Measurements from ENCODE around the gene HCN1. TPM values are rescaled to one million over a fixed set of nuclear protein-coding genes. Genes with fewer than 3 reads are reported as not detected.

Gene HCN1
- total and polyA plus RNA-seq, 2 of the 8 experiments (the other 6 are each of a cell fraction or from before 2014, with no cell fraction given): 1.1 to 6.7 TPM

DNA sequence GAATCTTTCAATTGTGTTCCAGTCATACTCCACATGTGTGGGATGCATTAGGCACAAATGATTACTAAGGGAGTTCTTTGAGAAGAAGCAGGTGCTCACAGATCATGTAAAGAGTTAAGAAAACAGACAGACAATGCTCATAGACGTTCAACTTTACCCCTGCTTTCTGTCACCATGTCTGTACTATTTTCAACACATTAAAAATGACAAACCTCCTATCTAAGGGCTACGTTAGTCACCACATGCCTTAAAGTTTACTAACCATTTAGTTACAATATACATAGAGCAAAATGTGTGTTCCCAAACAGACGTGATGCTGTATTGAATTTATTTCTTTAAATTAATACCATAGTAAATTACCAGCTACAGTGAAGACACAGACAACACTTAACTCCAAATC, 435.9 kb downstream of the HCN1 start:
- H3K4me1 ChIP-seq (replicated peaks in 1 of 4; ENCODE audit: control insufficient read depth in 3 of 4, insufficient read depth in 4 of 4, low read length in 3 of 4): peaks cover 0 to 2% (median 0%) of the 10 kb centered on the region in 4 experiments; a peak in 1 of 7 replicates
- WGBS, 2 experiments (ENCODE audit: extremely low coverage in 1 of 2, insufficient coverage in 1 of 2, insufficient read length in 1 of 2, insufficient replicate concordance in 2 of 2, low coverage in 1 of 2, low lambda C conversion rate in 2 of 2, missing lambda C conversion rate in 1 of 2): 83% methylated on average over 3 of the region's 3 CpGs; no CpG with 5 or more reads in 1 of the 2 experiments
- TF ChIP-seq NANOG (IDR thresholded peaks at IDR 0.05; ENCODE audit: insufficient read depth, low read depth, low read length, poor library complexity, severe bottlenecking) (no peak), BACH1 (IDR thresholded peaks at IDR 0.05; ENCODE audit: low read length) (no peak), CHD2 (IDR thresholded peaks at IDR 0.05; ENCODE audit: low read length) (no peak), SAP30 (IDR thresholded peaks at IDR 0.05; ENCODE audit: insufficient read depth, insufficient replicate concordance, low read length) (no peak), RBBP5 (IDR thresholded peaks at IDR 0.05; ENCODE audit: borderline replicate concordance, low read depth, low read length) (no peak), TEAD4 (IDR thresholded peaks at IDR 0.05; ENCODE audit: low read depth, low read length) (no peak), SUZ12 (IDR thresholded peaks at IDR 0.05; ENCODE audit: low read length) (no peak), SP4 (IDR thresholded peaks at IDR 0.05; ENCODE audit: low read length) (no peak), POLR2AphosphoS5 (IDR thresholded peaks at IDR 0.05; ENCODE audit: low read depth, low read length) (no peak), TAF7 (optimal IDR thresholded peaks at IDR 0.05; ENCODE audit: borderline replicate concordance, low read depth, low read length) (no peak), EP300 (IDR thresholded peaks at IDR 0.05; ENCODE audit: borderline replicate concordance in 1 of 2, low read depth in 2 of 2, low read length in 2 of 2) (no peak), POU5F1 (IDR thresholded peaks at IDR 0.05; ENCODE audit: low read depth, low read length) (no peak), JUN (IDR thresholded peaks at IDR 0.05; ENCODE audit: low read depth, low read length) (no peak)
- TF ChIP-seq, protein P1, sequence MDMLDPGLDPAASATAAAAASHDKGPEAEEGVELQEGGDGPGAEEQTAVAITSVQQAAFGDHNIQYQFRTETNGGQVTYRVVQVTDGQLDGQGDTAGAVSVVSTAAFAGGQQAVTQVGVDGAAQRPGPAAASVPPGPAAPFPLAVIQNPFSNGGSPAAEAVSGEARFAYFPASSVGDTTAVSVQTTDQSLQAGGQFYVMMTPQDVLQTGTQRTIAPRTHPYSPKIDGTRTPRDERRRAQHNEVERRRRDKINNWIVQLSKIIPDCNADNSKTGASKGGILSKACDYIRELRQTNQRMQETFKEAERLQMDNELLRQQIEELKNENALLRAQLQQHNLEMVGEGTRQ (IDR thresholded peaks at IDR 0.05; ENCODE audit: low read length): no peak

More for the DNA sequence above, 435.9 kb downstream of the HCN1 start:
- no peak overlapping the region for H2BK20ac ChIP-seq (ENCODE audit: low read length)
- no peak overlapping the region for H3K56ac ChIP-seq (replicated peaks; ENCODE audit: insufficient read length, low read depth, low read length)
- no peak overlapping the region for H2AK5ac ChIP-seq (ENCODE audit: low read depth, low read length)
- H3K4me3 ChIP-seq (ENCODE audit: extremely low read depth in 1 of 4, insufficient read depth in 2 of 4, low read depth in 3 of 4, low read length in 4 of 4): no peak overlapping the region
- H3K79me1 ChIP-seq (ENCODE audit: low read depth, low read length): no peaks in the 10 kb centered on the region
- H3K23me2 ChIP-seq (ENCODE audit: low read depth, low read length): no peaks in the 10 kb centered on the region
- no peak overlapping the region for H4K8ac ChIP-seq (ENCODE audit: extremely low read depth, insufficient read depth, low read length)
- H3K27me3 ChIP-seq (replicated peaks in 1 of 4; ENCODE audit: control insufficient read depth in 3 of 4, extremely low read depth in 1 of 4, insufficient read depth in 3 of 4, low read length in 3 of 4): no peaks in the 10 kb centered on the region
- POLR2A ChIA-PET (ENCODE audit: partially characterized antibody): no interaction called here
- no peaks in the 10 kb centered on the region for H3K79me2 ChIP-seq (ENCODE audit: control insufficient read depth in 1 of 2, insufficient read depth in 2 of 2, low read length in 2 of 2)
- DNase-seq (ENCODE audit: low read depth in 1 of 2, low spot score in 2 of 2) (no peak), FAIRE-seq (no peak)
- no peak overlapping the region for H2BK15ac ChIP-seq (ENCODE audit: low read length)
- no peak overlapping the region for H3K23ac ChIP-seq (ENCODE audit: insufficient read length)
- H4K5ac ChIP-seq (ENCODE audit: insufficient read length, low read depth, low read length): no peak overlapping the region
- H4K20me1 ChIP-seq (replicated peaks in 1 of 2; ENCODE audit: control insufficient read depth in 1 of 2, insufficient read depth in 2 of 2, low read length in 2 of 2): no peaks in the 10 kb centered on the region
- H2BK12ac ChIP-seq (ENCODE audit: low read depth, low read length): no peak overlapping the region
- no peak overlapping the region for H2BK120ac ChIP-seq (replicated peaks; ENCODE audit: low read depth, low read length)
- no peak overlapping the region for H2AFZ ChIP-seq (ENCODE audit: low read length)
- no peak overlapping the region for H3K18ac ChIP-seq (ENCODE audit: extremely low read depth, low read length)
- H3K36me3 ChIP-seq (ENCODE audit: control insufficient read depth in 2 of 4, insufficient read depth in 4 of 4, low read length in 3 of 4): peaks cover 0 to 4% (median 0%) of the 10 kb centered on the region in 4 experiments; a peak in 3 of 8 replicates
- no peak overlapping the region for H3K4me2 ChIP-seq (ENCODE audit: insufficient read depth in 1 of 2, low read depth in 2 of 2, low read length in 2 of 2)
- H3K9ac ChIP-seq (replicated peaks in 1 of 4; ENCODE audit: extremely low read depth in 1 of 4, low read depth in 3 of 4, low read length in 3 of 4): no peak overlapping the region
- H4K91ac ChIP-seq (replicated peaks; ENCODE audit: insufficient read length, low read length): no peak overlapping the region
- H3K9me3 ChIP-seq (ENCODE audit: insufficient read depth in 2 of 2, low read depth in 1 of 2, low read length in 1 of 2): no peaks in the 10 kb centered on the region; a peak in 1 of 4 replicates
- no peak overlapping the region for H2BK5ac ChIP-seq (ENCODE audit: low read depth, low read length)
- H3K4ac ChIP-seq (replicated peaks; ENCODE audit: insufficient read length, low read depth, low read length): no peak overlapping the region
- H3K27ac ChIP-seq (ENCODE audit: low read depth, low read length): no peak overlapping the region
- CTCF ChIA-PET (ENCODE audit: partially characterized antibody): interaction anchor here (1.1 kb wide), 1 partner anchor 24 kb away, joined by 3 read pairs; no protein-coding TSS in a partner anchor
- H3K14ac ChIP-seq (ENCODE audit: insufficient read length): no peak overlapping the region

All from H1 (cell line).